OCI-M1 (cell line): Measurements from ENCODE around the gene PACS1.

ENCODE experiments used
- DNase-seq: peaks from one replicate; lab custom pipeline; 2025; lab: John Stamatoyannopoulos, UW

The PACS1 gene

GRCh38 chr11:66187453-66187852, 117.4 kb downstream of the PACS1 start:
- no peak for DNase-seq

- DNase-seq = no peak
Observed at GRCh38 chr11:66188580-66188979, 118.5 kb downstream of the PACS1 start.

GRCh38 chr11:66189031-66189745, 119.1 kb downstream of the PACS1 start:
- DNase-seq = no peak

DNA sequence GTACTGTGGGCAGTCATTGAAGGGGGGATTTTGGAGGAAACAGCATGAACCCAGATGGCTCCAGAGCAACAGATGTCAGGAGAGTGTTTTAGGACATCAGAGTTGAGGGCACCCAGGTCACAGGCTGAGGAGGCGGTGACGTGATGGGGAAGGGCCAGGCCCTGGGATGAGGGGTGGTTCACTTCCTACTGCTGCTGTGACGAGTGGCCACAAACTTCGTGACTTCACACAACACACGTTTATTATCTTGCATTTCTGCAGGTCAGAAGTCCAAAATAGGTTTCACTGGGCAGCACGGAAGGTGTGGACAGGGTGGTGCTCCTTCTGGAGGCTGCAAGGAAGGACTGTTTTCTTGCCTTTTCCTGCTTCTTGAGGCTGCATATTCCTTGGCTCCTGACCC, 120.7 kb downstream of the PACS1 start:
- DNase-seq = no peak

DNA sequence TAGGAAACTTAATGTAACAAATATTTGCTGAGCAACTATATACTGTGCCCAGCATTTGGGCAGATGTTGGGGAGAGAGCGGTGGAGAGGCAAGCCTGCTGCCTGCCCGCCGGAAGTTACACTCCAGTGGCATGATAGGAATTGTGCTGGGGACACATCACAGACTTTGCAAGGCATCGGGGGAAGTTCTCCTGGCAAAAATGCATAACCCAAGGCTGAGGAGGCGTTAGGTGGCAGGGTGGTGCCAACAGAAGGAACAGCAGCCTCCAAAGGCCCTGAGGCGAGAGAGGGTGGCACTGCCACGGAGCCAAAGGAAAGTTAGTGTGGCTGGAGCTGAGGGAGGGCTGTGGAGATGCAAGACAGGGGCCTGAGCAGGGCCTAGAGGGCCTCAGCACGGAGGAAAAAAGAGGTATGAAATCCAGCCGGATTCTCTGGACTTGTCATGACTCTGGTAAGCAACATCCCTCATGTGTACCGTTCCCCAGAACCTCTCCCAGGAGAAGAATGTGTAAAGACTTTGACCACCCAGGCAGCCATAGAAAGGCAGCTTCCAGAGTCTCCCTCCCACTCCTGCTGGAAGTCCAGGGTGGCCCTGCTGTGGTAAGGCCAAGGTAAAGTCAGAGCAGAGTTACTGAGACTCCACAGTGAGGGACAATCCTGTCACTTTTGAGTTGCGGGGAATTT, 122.2 kb downstream of the PACS1 start:
- no peak for DNase-seq

- no peak for DNase-seq
Observed at GRCh38 chr11:66194391-66194790, 124.3 kb downstream of the PACS1 start.

- DNase-seq = no peak
Observed at GRCh38 chr11:66195867-66196266, 125.8 kb downstream of the PACS1 start.

- no peak for DNase-seq
Observed at GRCh38 chr11:66203847-66204246, 133.8 kb downstream of the PACS1 start.

- DNase-seq = no peak
Observed at GRCh38 chr11:66204412-66204811, 134.3 kb downstream of the PACS1 start.

- no peak for DNase-seq
Observed at GRCh38 chr11:66207816-66208215, 137.7 kb downstream of the PACS1 start.

- DNase-seq = no peak
Observed at GRCh38 chr11:66211100-66211499, 141.0 kb downstream of the PACS1 start.

- no peak for DNase-seq
Observed at GRCh38 chr11:66216911-66217310, 146.8 kb downstream of the PACS1 start.

GRCh38 chr11:66218036-66218435, 148.0 kb downstream of the PACS1 start:
- no peak for DNase-seq

- no peak for DNase-seq
Observed at GRCh38 chr11:66218846-66219620, 149.0 kb downstream of the PACS1 start.

- DNase-seq = no peak
Observed at GRCh38 chr11:66219846-66220565, 149.9 kb downstream of the PACS1 start.

DNA sequence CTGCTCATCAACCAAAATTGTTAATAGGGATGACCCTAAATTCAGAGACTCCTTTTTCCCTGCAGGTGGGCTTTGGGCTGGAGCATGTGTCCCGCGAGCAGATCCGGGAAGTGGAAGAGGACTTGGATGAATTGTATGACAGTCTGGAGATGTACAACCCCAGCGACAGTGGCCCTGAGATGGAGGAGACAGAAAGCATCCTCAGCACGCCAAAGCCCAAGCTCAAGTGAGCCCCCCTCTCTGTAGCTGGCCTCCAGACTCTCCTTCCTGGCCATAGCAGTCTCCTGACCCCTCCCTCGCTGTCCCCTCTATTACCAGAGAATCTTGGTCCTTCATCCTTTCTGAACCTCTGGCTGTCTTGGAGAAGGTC, 150.5 kb downstream of the PACS1 start:
- no peak for DNase-seq

- DNase-seq = no peak
Observed at GRCh38 chr11:66221012-66221411, 150.9 kb downstream of the PACS1 start.

DNA sequence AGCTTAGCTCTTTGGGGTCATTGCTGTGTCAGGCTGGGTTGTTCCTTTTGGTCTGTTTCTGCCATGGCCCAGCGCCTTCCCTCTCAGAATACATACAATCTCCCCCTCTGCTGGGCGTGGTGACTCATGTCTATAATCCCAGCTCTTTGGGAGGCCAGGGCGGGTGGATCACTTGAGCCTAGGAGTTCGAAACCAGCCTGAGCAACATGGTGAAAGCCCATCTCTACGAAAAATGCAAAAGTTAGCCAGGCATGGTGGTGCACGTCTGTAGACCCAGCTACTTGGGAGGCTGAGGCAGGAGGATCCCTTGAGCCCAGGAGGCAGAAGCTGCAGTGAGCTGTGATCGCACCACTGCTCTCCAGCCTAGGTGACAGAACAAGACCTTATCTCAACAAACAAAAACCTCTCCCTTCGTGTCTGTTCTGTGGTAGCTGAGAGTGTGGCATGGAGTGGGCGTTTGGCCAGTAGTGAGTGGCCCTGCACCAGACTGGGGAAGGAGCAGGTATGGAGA, 151.7 kb downstream of the PACS1 start:
- peak; percentile 2 for DNase-seq

- peak; percentile 93 for DNase-seq
Observed at GRCh38 chr11:66222358-66223149, 152.5 kb downstream of the PACS1 start.

- DNase-seq = no peak
Observed at GRCh38 chr11:66224226-66224855, 154.3 kb downstream of the PACS1 start.

GRCh38 chr11:66225066-66225465, 155.0 kb downstream of the PACS1 start:
- DNase-seq = no peak
